Caco-2 (cell line): Measurements from ENCODE around the gene MAVS. TPM values are rescaled to one million over a fixed set of nuclear protein-coding genes. Genes with fewer than 3 reads are reported as not detected.

ENCODE experiments used
- BruUV-seq: library from RNA; stranded (reverse); fragments of 400-500 nt; replicated peaks from 2 replicates; lab custom pipeline; 2021; lab: Mats Ljungman, UMichigan
- CTCF ChIA-PET: fragments of 300-600 bp; sonication (Branson Sonifier 250); formaldehyde crosslinking; loops from one replicate; lab custom pipeline; 2022; ENCODE audit warnings: antibody characterized with exemption; lab: Charles Lee
- POLR2A ChIA-PET: fragments of 300-600 bp; sonication (Branson Sonifier 250); formaldehyde crosslinking; loops from one replicate; lab custom pipeline; 2022; ENCODE audit warnings: antibody characterized with exemption; lab: Charles Lee
- DNase-seq, 2 experiments: peaks; one replicate each; pipeline versions ENCODE4 v3.0.0 to v3.0.0-alpha.2; 2020 to 2022
- H3K27me3 ChIP-seq: replicated peaks from 2 replicates; pipeline ENCODE4 v1.6.0; 2011; ENCODE audit warnings: low read length; ENCODE audit not compliant: control insufficient read depth, insufficient read depth
- H3K36me3 ChIP-seq: 2 replicates; pipeline ENCODE4 v1.5.1; 2011; ENCODE audit warnings: low read length; ENCODE audit not compliant: control insufficient read depth, insufficient read depth
- H3K4me1 ChIP-seq: fragments of 250-450 bp; sonication (Bioruptor Pico); 2 replicates; pipeline ENCODE4 v1.5.1; 2020; ENCODE audit warnings: mild to moderate bottlenecking
- H3K4me3 ChIP-seq: 2 replicates; pipeline ENCODE4 v1.5.1; 2011; ENCODE audit warnings: low read depth, mild to moderate bottlenecking, control low read depth, low read length
- H3K9me3 ChIP-seq: fragments of 250-450 bp; sonication (Bioruptor Pico); 2 replicates; pipeline ENCODE4 v1.5.1; 2020; ENCODE audit warnings: mild to moderate bottlenecking, moderate library complexity
- H3K27ac Mint-ChIP-seq: one replicate; pipeline ENCODE4 v1.8.0; 2022; ENCODE audit warnings: mixed read lengths; ENCODE audit not compliant: unreplicated experiment
- H3K27me3 Mint-ChIP-seq: one replicate; pipeline ENCODE4 v1.8.0; 2022; ENCODE audit warnings: mixed read lengths; ENCODE audit not compliant: insufficient read depth, unreplicated experiment
- H3K36me3 Mint-ChIP-seq: one replicate; pipeline ENCODE4 v1.8.0; 2022; ENCODE audit warnings: mild to moderate bottlenecking, mixed read lengths; ENCODE audit not compliant: insufficient read depth, unreplicated experiment
- H3K4me1 Mint-ChIP-seq: one replicate; pipeline ENCODE4 v1.8.0; 2022; ENCODE audit warnings: low read depth, mixed read lengths; ENCODE audit not compliant: unreplicated experiment
- H3K4me3 Mint-ChIP-seq: one replicate; pipeline ENCODE4 v1.8.0; 2022; ENCODE audit warnings: mild to moderate bottlenecking, moderate library complexity, mixed read lengths; ENCODE audit not compliant: unreplicated experiment
- H3K9me3 Mint-ChIP-seq: one replicate; pipeline ENCODE4 v1.8.0; 2022; ENCODE audit warnings: mixed read lengths; ENCODE audit not compliant: unreplicated experiment
- intact Hi-C: fragments of 100-400 bp; cut with micrococcal nuclease; formaldehyde crosslinking; loops from one replicate; pipeline ENCODE4 v1.10.0; 2022; ENCODE audit not compliant: unreplicated experiment
- total RNA-seq: library from RNA; stranded (reverse); gene quantifications from 2 replicates; pipeline ENCODE4 v1.2.3, GENCODE V29; 2022
- TF ChIP-seq, protein P1 (sequence below), 2 experiments: fragments of 200-600 bp in 1 of 2; IDR thresholded peaks; 1 replicate in 1 of 2; 2 replicates in 1 of 2; pipeline versions ENCODE4 v1.5.1 to v1.8.0; 2011 to 2022; ENCODE audit warnings: antibody characterized with exemption in 1 of 2, control low read depth in 1 of 2, inconsistent platforms in 1 of 2, low read depth in 1 of 2, low read length in 1 of 2, mild to moderate bottlenecking in 1 of 2, moderate library complexity in 1 of 2; ENCODE audit not compliant: insufficient read depth in 1 of 2, severe bottlenecking in 1 of 2, unreplicated experiment in 1 of 2

Gene MAVS
- total RNA-seq, 1 experiment from 2014 or later: 56.4 TPM

GRCh38 chr20:3867802-3868201, 21.2 kb downstream of the MAVS start:
- POLR2A ChIA-PET: interaction anchor here (0.6 kb wide), 1 partner anchor 300 kb away, joined by 7 read pairs; no protein-coding TSS in a partner anchor
- DNase-seq: no peak
- Histone ChIP-seq H3K27me3 (no peaks in the 10 kb centered on the region), H3K36me3 (peaks cover 10% of the 10 kb centered on the region), H3K4me1 (peaks cover 9% of the 10 kb centered on the region; the same call in 1 of the 2 replicates), H3K9me3 (no peaks in the 10 kb centered on the region), H3K4me3 (no peak overlapping the region)
- no peaks in the 10 kb centered on the region for H3K27me3 Mint-ChIP-seq
- TF ChIP-seq, protein P1, sequence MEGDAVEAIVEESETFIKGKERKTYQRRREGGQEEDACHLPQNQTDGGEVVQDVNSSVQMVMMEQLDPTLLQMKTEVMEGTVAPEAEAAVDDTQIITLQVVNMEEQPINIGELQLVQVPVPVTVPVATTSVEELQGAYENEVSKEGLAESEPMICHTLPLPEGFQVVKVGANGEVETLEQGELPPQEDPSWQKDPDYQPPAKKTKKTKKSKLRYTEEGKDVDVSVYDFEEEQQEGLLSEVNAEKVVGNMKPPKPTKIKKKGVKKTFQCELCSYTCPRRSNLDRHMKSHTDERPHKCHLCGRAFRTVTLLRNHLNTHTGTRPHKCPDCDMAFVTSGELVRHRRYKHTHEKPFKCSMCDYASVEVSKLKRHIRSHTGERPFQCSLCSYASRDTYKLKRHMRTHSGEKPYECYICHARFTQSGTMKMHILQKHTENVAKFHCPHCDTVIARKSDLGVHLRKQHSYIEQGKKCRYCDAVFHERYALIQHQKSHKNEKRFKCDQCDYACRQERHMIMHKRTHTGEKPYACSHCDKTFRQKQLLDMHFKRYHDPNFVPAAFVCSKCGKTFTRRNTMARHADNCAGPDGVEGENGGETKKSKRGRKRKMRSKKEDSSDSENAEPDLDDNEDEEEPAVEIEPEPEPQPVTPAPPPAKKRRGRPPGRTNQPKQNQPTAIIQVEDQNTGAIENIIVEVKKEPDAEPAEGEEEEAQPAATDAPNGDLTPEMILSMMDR (IDR thresholded peaks at IDR 0.05; ENCODE audit: insufficient read depth in 1 of 2, low read depth in 1 of 2, low read length in 1 of 2, severe bottlenecking in 1 of 2, unreplicated experiment in 1 of 2): no peak
- no peaks in the 10 kb centered on the region for H3K9me3 Mint-ChIP-seq
- CTCF ChIA-PET: interaction anchor here (0.7 kb wide), 1 partner anchor 84 kb away, joined by 4 read pairs; no protein-coding TSS in a partner anchor
- H3K36me3 Mint-ChIP-seq: peaks cover 68% of the 10 kb centered on the region
- no peak overlapping the region for H3K27ac Mint-ChIP-seq
- peaks cover 8% of the 10 kb centered on the region for H3K4me1 Mint-ChIP-seq
- intact Hi-C loops: no loop called here
- no TSS peak for BruUV-seq
- no peak overlapping the region for H3K4me3 Mint-ChIP-seq

GRCh38 chr20:3869839-3870634, 23.4 kb downstream of the MAVS start:
- POLR2A ChIA-PET: no interaction called here
- H3K4me3 Mint-ChIP-seq: no peak overlapping the region
- Histone ChIP-seq H3K4me1 (peaks cover 9% of the 10 kb centered on the region; the same call in 1 of the 2 replicates), H3K36me3 (peaks cover 2% of the 10 kb centered on the region), H3K4me3 (no peak overlapping the region), H3K9me3 (no peaks in the 10 kb centered on the region), H3K27me3 (no peaks in the 10 kb centered on the region)
- peaks cover 8% of the 10 kb centered on the region for H3K4me1 Mint-ChIP-seq
- no peaks in the 10 kb centered on the region for H3K27me3 Mint-ChIP-seq
- intact Hi-C loops: no loop called here
- no peaks in the 10 kb centered on the region for H3K9me3 Mint-ChIP-seq
- BruUV-seq: no TSS peak
- CTCF ChIA-PET: no interaction called here
- TF ChIP-seq, protein P1 (IDR thresholded peaks at IDR 0.05; ENCODE audit: insufficient read depth in 1 of 2, low read depth in 1 of 2, low read length in 1 of 2, severe bottlenecking in 1 of 2, unreplicated experiment in 1 of 2): no peak
- H3K36me3 Mint-ChIP-seq: peaks cover 57% of the 10 kb centered on the region
- H3K27ac Mint-ChIP-seq: no peak overlapping the region
- no peak for DNase-seq

DNA sequence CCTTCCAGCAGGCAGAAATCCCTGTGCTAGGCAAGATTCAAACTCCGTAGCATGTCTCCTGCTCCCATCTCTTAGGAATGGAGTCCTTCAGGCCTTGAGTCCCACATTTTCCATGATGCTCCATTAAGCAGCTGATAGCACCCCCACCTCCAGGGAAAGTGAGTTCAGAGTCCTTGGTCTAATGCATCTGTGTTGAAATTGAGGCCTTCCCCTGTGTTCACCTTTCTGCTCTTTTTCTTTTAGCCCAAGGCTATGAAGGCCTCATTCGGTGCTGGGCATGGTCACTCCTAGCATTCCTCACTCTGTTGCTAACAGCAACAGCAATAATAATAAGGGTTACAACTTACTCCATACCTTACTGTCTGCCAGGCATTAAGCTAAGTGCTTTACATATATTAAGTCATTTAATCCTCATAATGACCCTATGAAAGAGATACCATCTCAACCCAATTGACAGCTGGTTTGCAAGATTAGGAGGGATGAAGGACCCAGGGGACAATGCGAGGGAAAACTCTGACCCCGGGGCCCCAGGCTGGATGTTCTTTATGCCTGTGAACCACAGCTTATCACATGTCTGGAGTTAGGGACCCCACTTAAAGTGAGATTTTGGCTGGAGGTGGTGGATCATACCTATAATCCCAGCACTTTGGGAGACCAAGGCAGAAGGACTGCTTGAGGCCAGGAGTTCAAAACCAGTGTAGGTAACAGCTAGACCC, 25.1 kb downstream of the MAVS start:
- H3K27me3 Mint-ChIP-seq: no peaks in the 10 kb centered on the region
- Histone ChIP-seq H3K36me3 (no peaks in the 10 kb centered on the region; the same call in none of the 2 replicates), H3K4me3 (no peak overlapping the region), H3K4me1 (peaks cover 9% of the 10 kb centered on the region; the same call in 1 of the 2 replicates), H3K27me3 (no peaks in the 10 kb centered on the region), H3K9me3 (no peaks in the 10 kb centered on the region)
- peak; percentile 53 to 69 for DNase-seq
- intact Hi-C loops: no loop called here
- ChIA-PET CTCF (no interaction called here), POLR2A (no interaction called here)
- TF ChIP-seq, protein P1 (IDR thresholded peaks at IDR 0.05; ENCODE audit: insufficient read depth in 1 of 2, low read depth in 1 of 2, low read length in 1 of 2, severe bottlenecking in 1 of 2, unreplicated experiment in 1 of 2): no peak
- no TSS peak for BruUV-seq
- H3K4me3 Mint-ChIP-seq: no peak overlapping the region
- H3K36me3 Mint-ChIP-seq: peaks cover 61% of the 10 kb centered on the region
- H3K27ac Mint-ChIP-seq: peak overlapping the region; percentile 25
- H3K4me1 Mint-ChIP-seq: peaks cover 8% of the 10 kb centered on the region
- H3K9me3 Mint-ChIP-seq: no peaks in the 10 kb centered on the region
